Fibroblast of lung (primary cell): Measurements from ENCODE around the gene COL8A1. TPM values are rescaled to one million over a fixed set of nuclear protein-coding genes. Genes with fewer than 3 reads are reported as not detected.

Source experiments
- DNase-seq, 2 donors: peaks; one replicate each; pipeline versions ENCODE4 v3.0.0 to v3.0.0-alpha.2; 2010; ENCODE audit warnings: low read depth in 2 of 2
- H2AFZ ChIP-seq: 2 replicates; pipeline ENCODE4 v1.5.1; 2012; ENCODE audit warnings: low read length, control low read depth, inconsistent platforms
- H3K27ac ChIP-seq: 2 replicates; pipeline ENCODE4 v1.5.1; 2011; ENCODE audit warnings: low read length, control low read depth; ENCODE audit not compliant: insufficient read depth
- H3K27me3 ChIP-seq: 2 replicates; pipeline ENCODE4 v1.5.1; 2011; ENCODE audit warnings: mild to moderate bottlenecking, low read length; ENCODE audit not compliant: control insufficient read depth, insufficient read depth
- H3K36me3 ChIP-seq: 2 replicates; pipeline ENCODE4 v1.5.1; 2011; ENCODE audit warnings: low read length; ENCODE audit not compliant: control insufficient read depth, insufficient read depth
- H3K4me1 ChIP-seq: 2 replicates; pipeline ENCODE4 v1.5.1; 2011; ENCODE audit warnings: low read length; ENCODE audit not compliant: control insufficient read depth, insufficient read depth; ENCODE audit errors: extremely low read depth
- H3K4me2 ChIP-seq: 2 replicates; pipeline ENCODE4 v1.5.1; 2011; ENCODE audit warnings: low read length, control low read depth; ENCODE audit not compliant: insufficient read depth; ENCODE audit errors: extremely low read depth
- H3K4me3 ChIP-seq, 4 experiments: fragments of 200-600 bp in 1 of 4; sonication (generic) in 1 of 4; replicated peaks in 1 of 4; 2 replicates each; pipeline ENCODE4 v1.5.1; 2011 to 2016; ENCODE audit warnings: low read length in 4 of 4, low read depth in 3 of 4, mild to moderate bottlenecking in 3 of 4, control low read depth in 2 of 4, inconsistent platforms in 1 of 4, mixed read lengths in 1 of 4; ENCODE audit not compliant: insufficient read depth in 1 of 4; ENCODE audit errors: control extremely low read depth in 1 of 4
- H3K79me2 ChIP-seq: 2 replicates; pipeline ENCODE4 v1.5.1; 2012; ENCODE audit warnings: mild to moderate bottlenecking, low read length, inconsistent platforms; ENCODE audit not compliant: control insufficient read depth, insufficient read depth
- H3K9ac ChIP-seq: 2 replicates; pipeline ENCODE4 v1.5.1; 2011; ENCODE audit warnings: mild to moderate bottlenecking, low read length, control low read depth; ENCODE audit not compliant: insufficient read depth
- H3K9me3 ChIP-seq: 2 replicates; pipeline ENCODE4 v1.5.1; 2012; ENCODE audit warnings: low read depth, low read length; ENCODE audit not compliant: control insufficient read depth, insufficient read depth
- H4K20me1 ChIP-seq: 2 replicates; pipeline ENCODE4 v1.5.1; 2011; ENCODE audit warnings: low read length; ENCODE audit not compliant: control insufficient read depth, insufficient read depth; ENCODE audit errors: extremely low read depth
- CTCF ChIP-seq, 2 donors: IDR thresholded peaks in 1 of 2; conservative IDR thresholded peaks in 1 of 2; 1 replicate in 1 of 2; 2 replicates in 1 of 2; pipeline ENCODE4 v1.5.1; 2011 to 2012; ENCODE audit warnings: low read length in 2 of 2, control low read depth in 1 of 2, inconsistent platforms in 1 of 2, low read depth in 1 of 2, mild to moderate bottlenecking in 1 of 2
- EZH2 ChIP-seq: IDR thresholded peaks from 2 replicates; pipeline ENCODE4 v1.5.1; 2012; ENCODE audit warnings: low read length, control low read depth, mild to moderate bottlenecking; ENCODE audit errors: missing control alignments
- polyA plus RNA-seq, 2 donors: library from polyadenylated mRNA; depleted of rRNA in 1 of 2; stranded (reverse) in 1 of 2; unstranded in 1 of 2; fragments of >200 nt; gene quantifications; 2 replicates each; pipeline ENCODE4 v1.2.1, GENCODE V29; 2011 to 2012; ENCODE audit warnings: missing spikeins in 1 of 2
- total RNA-seq: library from RNA; depleted of rRNA; stranded (reverse); fragments of >200 nt; gene quantifications from 2 replicates; pipeline ENCODE4 v1.2.1, GENCODE V29; 2014

The COL8A1 gene
- total and polyA plus RNA-seq, 2 donors (not counting 1 experiment from before 2014, with no cell fraction given) = 85.4 to 215 TPM

GRCh38 chr3:99626417-99626788, 12.0 kb upstream of the COL8A1 start:
- no peaks in the 10 kb centered on the region for H4K20me1 ChIP-seq
- TF ChIP-seq CTCF (conservative IDR thresholded peaks at IDR 0.05 in 1 of 2, IDR thresholded peaks at IDR 0.05 in 1 of 2; ENCODE audit: low read depth in 1 of 2, low read length in 2 of 2) (no peak), EZH2 (no peak)
- H3K79me2 ChIP-seq = no peaks in the 10 kb centered on the region
- no peak overlapping the region for H3K4me3 ChIP-seq
- H2AFZ ChIP-seq = no peak overlapping the region
- no peak overlapping the region for H3K4me2 ChIP-seq
- no peaks in the 10 kb centered on the region for H3K9me3 ChIP-seq
- H3K4me1 ChIP-seq = peaks cover 7% of the 10 kb centered on the region
- H3K27ac ChIP-seq = no peak overlapping the region
- no peak for DNase-seq
- no peak overlapping the region for H3K9ac ChIP-seq
- no peaks in the 10 kb centered on the region for H3K27me3 ChIP-seq
- H3K36me3 ChIP-seq = no peaks in the 10 kb centered on the region

GRCh38 chr3:99627062-99627826, 11.2 kb upstream of the COL8A1 start:
- TF ChIP-seq CTCF (conservative IDR thresholded peaks at IDR 0.05 in 1 of 2, IDR thresholded peaks at IDR 0.05 in 1 of 2; ENCODE audit: low read depth in 1 of 2, low read length in 2 of 2) (peak; percentile 9 to 13), EZH2 (no peak)
- Histone ChIP-seq H3K4me2 (no peak overlapping the region), H3K27ac (no peak overlapping the region), H3K36me3 (no peaks in the 10 kb centered on the region), H2AFZ (no peak overlapping the region), H3K4me1 (peaks cover 7% of the 10 kb centered on the region), H3K9ac (no peak overlapping the region), H4K20me1 (no peaks in the 10 kb centered on the region), H3K79me2 (no peaks in the 10 kb centered on the region), H3K4me3 (no peak overlapping the region), H3K27me3 (no peaks in the 10 kb centered on the region), H3K9me3 (no peaks in the 10 kb centered on the region)
- peak in 1 of 2 donors; percentile 48 for DNase-seq

GRCh38 chr3:99630815-99631214, 7.6 kb upstream of the COL8A1 start:
- H3K36me3 ChIP-seq = no peaks in the 10 kb centered on the region
- H3K9me3 ChIP-seq = no peaks in the 10 kb centered on the region
- DNase-seq = no peak
- H3K9ac ChIP-seq = no peak overlapping the region
- no peaks in the 10 kb centered on the region for H3K79me2 ChIP-seq
- H3K4me3 ChIP-seq = no peak overlapping the region
- H3K27ac ChIP-seq = no peak overlapping the region
- no peaks in the 10 kb centered on the region for H3K27me3 ChIP-seq
- no peak overlapping the region for H3K4me2 ChIP-seq
- H4K20me1 ChIP-seq = no peaks in the 10 kb centered on the region
- H2AFZ ChIP-seq = no peak overlapping the region
- H3K4me1 ChIP-seq = peaks cover 3% of the 10 kb centered on the region
- TF ChIP-seq CTCF (conservative IDR thresholded peaks at IDR 0.05 in 1 of 2, IDR thresholded peaks at IDR 0.05 in 1 of 2; ENCODE audit: low read depth in 1 of 2, low read length in 2 of 2) = no peak
- TF ChIP-seq EZH2 = no peak
